Measurements from ENCODE around the gene SLC7A7. TPM values are rescaled to one million over a fixed set of nuclear protein-coding genes. Genes with fewer than 3 reads are reported as not detected.

The SLC7A7 gene
- polyA plus RNA-seq, 1 donor from 2014 or later: not detected

DNA sequence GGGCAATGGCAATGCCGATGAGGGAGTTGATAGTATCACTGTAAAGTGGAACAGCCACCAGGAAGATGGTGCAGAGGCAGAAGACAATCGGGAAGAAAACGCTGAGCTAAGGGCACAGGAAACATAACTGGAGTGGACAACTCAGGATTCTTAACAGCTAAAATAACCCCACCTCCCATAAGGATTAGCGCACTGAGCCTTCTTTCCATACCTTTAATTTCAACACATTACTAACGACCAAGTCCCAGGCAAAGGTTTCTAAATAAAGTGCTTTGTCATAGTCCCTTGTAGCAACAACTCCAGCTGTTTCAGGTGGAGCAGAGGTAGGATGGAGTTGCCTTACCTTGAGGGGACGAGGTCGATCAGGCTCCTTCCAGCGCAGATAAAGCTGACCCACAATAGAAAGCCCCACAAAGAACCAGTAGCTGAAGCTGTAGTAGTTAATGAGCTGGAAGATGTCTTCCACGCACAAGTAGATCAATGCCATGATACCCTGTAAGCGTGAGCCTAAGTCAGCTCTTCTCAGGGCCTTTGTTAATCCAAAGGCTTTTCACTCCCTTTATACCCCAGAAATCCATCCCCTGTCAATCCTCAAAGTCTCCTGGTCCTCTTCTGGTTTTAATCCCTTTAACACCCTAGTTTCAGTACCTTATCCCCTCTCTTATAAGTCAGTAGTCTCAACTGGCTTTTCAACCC lies 41.1 kb downstream of the SLC7A7 start:
- Histone ChIP-seq H3K4me2 (ENCODE audit: low read length) (no peak overlapping the region), H3K27me3 (ENCODE audit: insufficient read depth, low read depth, low read length) (no peaks in the 10 kb centered on the region), H2AFZ (ENCODE audit: low read depth, low read length) (no peak overlapping the region), H3K4me3 (ENCODE audit: low read length) (no peak overlapping the region), H3K27ac (ENCODE audit: low read length) (no peak overlapping the region), H3K79me2 (replicated peaks; ENCODE audit: insufficient read depth, low read length) (no peaks in the 10 kb centered on the region), H3K9me2 (ENCODE audit: insufficient read depth, low read length) (no peaks in the 10 kb centered on the region), H3K36me3 (ENCODE audit: insufficient read depth, low read length) (no peaks in the 10 kb centered on the region), H3F3A (ENCODE audit: insufficient read depth, low read length, poor library complexity, severe bottlenecking) (no peaks in the 10 kb centered on the region), H4K20me1 (ENCODE audit: insufficient read depth) (no peaks in the 10 kb centered on the region), H3K9ac (ENCODE audit: low read length) (no peak overlapping the region), H3K9me3 (ENCODE audit: low read length) (no peaks in the 10 kb centered on the region)
- TF ChIP-seq SMC3 (conservative IDR thresholded peaks at IDR 0.05; ENCODE audit: poor library complexity): no peak
- no peak for TF ChIP-seq EZH2 (IDR thresholded peaks at IDR 0.05; ENCODE audit: borderline replicate concordance, insufficient read depth, low read length, poor library complexity, severe bottlenecking)
- TF ChIP-seq REST (IDR thresholded peaks at IDR 0.05; ENCODE audit: borderline replicate concordance): no peak
- no peak for TF ChIP-seq EP300 (conservative IDR thresholded peaks at IDR 0.05; ENCODE audit: poor library complexity, severe bottlenecking)
- no peak for TF ChIP-seq POLR2AphosphoS5 (IDR thresholded peaks at IDR 0.05)
- no peak for TF ChIP-seq TAF1 (IDR thresholded peaks at IDR 0.05; ENCODE audit: low read depth)
- no peak for TF ChIP-seq RAD21 (conservative IDR thresholded peaks at IDR 0.05)
- no peak for TF ChIP-seq MXI1 (conservative IDR thresholded peaks at IDR 0.05; ENCODE audit: poor library complexity, severe bottlenecking)
- TF ChIP-seq CTCF (IDR thresholded peaks at IDR 0.05; ENCODE audit: poor library complexity, severe bottlenecking): no peak

DNA sequence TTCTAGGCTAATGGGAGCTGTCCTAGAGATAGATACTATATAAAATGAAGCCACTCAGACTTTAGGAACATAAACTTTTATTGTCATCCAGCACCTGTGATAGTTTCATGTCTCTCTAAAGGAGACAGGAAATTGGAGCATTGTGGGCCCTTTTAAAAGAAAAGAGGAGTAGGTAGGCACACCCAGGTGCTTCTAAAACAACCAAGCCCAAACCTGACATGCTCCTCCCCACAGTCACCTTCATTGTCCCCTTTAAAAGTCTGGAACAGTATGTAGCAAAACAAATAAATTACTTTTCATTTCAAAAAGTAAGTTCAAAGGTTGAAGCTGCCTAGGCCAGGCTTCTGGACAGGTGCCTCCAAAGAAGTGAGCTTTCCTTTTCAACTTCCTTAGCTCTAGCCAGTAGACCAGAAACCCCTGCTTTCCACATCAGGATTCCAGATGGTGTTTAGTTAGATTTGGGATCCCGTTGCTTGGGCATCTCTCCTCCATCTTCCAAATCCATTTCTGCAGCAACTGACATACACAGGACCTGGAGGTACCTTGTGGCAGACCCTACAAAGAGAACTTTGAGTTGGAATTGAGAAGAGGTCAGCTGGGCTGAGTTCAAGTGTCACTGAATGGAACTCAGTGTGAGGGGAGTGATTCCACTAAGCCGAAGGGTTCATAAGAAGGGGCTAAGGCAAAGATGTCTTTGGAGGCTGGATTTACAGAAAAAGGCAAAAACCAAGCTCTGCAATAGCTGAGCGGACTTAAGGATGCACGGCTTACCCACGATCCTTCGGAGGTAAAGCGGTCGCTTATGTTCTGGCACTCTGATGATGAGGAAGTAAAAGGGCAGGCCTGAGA lies 41.8 kb downstream of the SLC7A7 start:
- H3K79me2 ChIP-seq (replicated peaks; ENCODE audit: insufficient read depth, low read length): no peaks in the 10 kb centered on the region
- H3K27ac ChIP-seq (ENCODE audit: low read length): no peak overlapping the region
- H3K9me2 ChIP-seq (ENCODE audit: insufficient read depth, low read length): no peaks in the 10 kb centered on the region
- no peak overlapping the region for H3K9ac ChIP-seq (ENCODE audit: low read length)
- H3K9me3 ChIP-seq (ENCODE audit: low read length): no peaks in the 10 kb centered on the region
- no peaks in the 10 kb centered on the region for H3K27me3 ChIP-seq (ENCODE audit: insufficient read depth, low read depth, low read length)
- H4K20me1 ChIP-seq (ENCODE audit: insufficient read depth): no peaks in the 10 kb centered on the region
- no peak overlapping the region for H3K4me3 ChIP-seq (ENCODE audit: low read length)
- no peaks in the 10 kb centered on the region for H3K36me3 ChIP-seq (ENCODE audit: insufficient read depth, low read length)
- H3F3A ChIP-seq (ENCODE audit: insufficient read depth, low read length, poor library complexity, severe bottlenecking): no peaks in the 10 kb centered on the region
- no peak overlapping the region for H2AFZ ChIP-seq (ENCODE audit: low read depth, low read length)
- TF ChIP-seq RAD21 (conservative IDR thresholded peaks at IDR 0.05) (no peak), MXI1 (conservative IDR thresholded peaks at IDR 0.05; ENCODE audit: poor library complexity, severe bottlenecking) (no peak), REST (IDR thresholded peaks at IDR 0.05; ENCODE audit: borderline replicate concordance) (no peak), EP300 (conservative IDR thresholded peaks at IDR 0.05; ENCODE audit: poor library complexity, severe bottlenecking) (no peak)
- H3K4me2 ChIP-seq (ENCODE audit: low read length): no peak overlapping the region

All from neural cell (in vitro differentiated cells).